Stimulated activated CD8-positive, alpha-beta memory T cell treated with anti-CD3 and anti-CD28 coated beads, Interleukin-4, amount 100 ng/mL, for 4 hours (primary cell): Measurements from ENCODE around the gene CBLN3.
"Not testable (repeated sequence)": the region's sequence is repeated elsewhere in the genome, so short reads cannot be mapped to it uniquely, and the experiment has no call there.

Experiments used
- DNase-seq, 2 donors: peaks; one replicate each; pipeline ENCODE4 v3.0.0-alpha.2; 2020; ENCODE audit warnings: low read depth in 2 of 2, low spot score in 1 of 2

Gene CBLN3

DNA sequence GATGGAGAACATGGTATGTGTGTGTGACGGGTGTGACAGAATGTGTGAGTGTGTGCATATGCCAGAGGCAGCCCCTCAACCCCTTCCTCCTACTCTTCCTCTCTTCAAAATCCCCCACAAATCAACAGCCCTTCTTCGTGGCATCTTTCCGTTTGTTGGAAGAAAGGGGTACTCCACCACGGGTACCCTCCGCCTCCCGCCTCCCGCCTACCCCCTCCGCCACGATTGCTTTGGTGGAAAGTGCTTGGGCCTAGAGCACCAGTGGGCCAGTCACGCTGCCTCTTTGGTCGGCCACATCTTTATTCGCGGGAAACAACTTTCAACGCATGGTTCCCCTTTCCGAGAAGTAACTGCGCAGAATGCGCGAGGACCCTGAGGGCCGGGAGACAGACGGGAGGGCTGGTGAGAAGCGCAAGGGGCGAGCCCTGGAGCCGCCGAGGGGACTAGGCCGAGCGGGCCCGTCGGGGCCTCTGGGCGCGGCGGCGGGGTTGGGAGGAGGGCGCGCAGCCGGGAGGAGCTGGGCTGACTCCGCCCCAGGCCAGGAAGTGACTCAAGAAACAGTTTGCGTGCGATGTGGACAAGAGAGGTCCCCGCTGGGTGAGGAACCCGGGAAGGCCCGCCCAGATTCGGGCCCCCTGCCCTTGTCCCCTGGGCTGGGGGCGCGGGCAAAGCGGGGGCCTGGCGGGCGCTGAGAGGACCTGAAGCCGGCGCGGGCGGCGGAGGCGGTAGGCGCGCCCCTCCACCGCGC, at the start of gene CBLN3, which contains the start of gene KHNYN:
Gene CBLN3 (minus strand): TSS at position 274 of the 748 bp plus-strand sequence. CDS start 614 bp downstream, outside the sequence.
Gene KHNYN (plus strand): TSS at position 560 of the 748 bp plus-strand sequence. CDS start 777 bp downstream, outside the sequence.
- peak; percentile 56 to 72 for DNase-seq

DNA sequence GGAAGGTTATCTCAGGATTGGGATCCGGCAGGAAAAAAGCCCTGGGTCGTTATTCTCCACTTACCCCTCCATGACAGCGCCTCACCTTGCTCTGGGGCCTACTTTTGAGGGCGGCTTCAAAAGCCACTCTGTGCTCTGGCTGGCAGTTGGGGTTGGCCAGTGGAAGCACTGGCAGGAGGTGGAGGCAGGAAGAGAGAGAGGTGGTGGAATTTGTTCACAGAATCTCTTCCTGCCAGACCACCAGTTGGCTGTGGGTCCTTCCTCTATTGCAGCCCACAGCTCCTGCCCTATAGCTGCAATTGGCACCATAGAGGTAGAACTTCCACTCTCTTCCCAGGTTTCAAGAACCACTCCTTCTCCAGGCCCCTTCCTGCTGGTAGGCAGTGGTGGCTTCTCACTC, 45.8 kb upstream of the CBLN3 start:
- DNase-seq: no peak

DNA sequence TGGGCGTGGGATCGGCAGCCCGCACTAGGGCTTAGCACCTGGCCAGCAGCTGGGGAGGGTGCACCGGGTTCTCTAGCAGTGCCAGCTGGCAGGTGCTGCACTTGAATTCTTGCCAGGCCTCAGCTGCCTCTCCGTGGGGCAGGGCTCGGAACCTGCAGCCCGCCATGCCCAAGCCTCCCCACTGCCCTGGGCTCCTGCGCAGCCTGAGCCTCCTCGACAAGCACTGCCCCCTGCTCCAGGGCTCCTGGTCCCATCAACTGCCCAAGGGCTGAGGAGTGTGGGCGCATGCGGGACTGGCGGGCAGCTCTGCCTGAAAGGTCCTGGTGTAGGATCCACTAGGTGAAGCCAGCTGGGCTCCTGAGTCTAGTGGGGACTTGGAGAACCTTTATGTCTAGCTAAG, 43.7 kb upstream of the CBLN3 start:
- no peak for DNase-seq

DNA sequence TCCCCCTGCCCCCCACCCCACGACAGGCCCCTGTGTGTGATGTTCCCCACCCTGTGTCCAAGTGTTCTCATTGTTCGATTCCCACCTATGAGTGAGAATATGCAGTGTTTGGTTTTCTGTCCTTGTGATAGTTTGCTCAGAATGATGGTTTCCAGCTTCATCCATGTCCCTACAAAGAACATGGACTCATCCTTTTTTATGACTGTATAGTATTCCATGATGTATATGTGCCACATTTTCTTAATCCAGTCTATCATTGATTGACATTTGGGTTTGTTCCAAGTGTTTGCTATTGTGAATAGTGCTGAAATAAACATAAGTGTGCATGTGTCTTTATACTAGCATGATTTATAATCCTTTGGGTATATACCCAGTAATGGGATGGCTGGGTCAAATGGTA, 41.0 kb upstream of the CBLN3 start:
- DNase-seq: not testable (repeated sequence)

DNA sequence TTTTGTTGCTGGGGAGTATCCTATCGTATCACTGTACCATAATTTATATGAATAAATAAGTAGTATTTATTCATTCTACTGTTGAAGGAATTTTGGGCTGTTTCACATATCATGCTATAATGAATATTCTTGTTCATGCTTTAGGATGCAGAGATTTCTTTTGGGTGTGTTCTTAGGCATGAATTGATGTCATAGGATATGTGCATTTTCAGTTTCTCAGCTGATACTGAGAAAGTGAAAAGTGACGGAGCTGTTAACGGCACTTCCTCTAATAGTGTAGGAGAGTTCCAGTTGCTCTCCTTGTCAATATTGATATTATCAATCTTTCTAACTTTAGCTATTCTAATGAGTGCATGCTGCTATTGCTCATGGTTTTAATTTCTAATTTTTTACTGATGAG, 36.3 kb upstream of the CBLN3 start:
- DNase-seq: no peak

DNA sequence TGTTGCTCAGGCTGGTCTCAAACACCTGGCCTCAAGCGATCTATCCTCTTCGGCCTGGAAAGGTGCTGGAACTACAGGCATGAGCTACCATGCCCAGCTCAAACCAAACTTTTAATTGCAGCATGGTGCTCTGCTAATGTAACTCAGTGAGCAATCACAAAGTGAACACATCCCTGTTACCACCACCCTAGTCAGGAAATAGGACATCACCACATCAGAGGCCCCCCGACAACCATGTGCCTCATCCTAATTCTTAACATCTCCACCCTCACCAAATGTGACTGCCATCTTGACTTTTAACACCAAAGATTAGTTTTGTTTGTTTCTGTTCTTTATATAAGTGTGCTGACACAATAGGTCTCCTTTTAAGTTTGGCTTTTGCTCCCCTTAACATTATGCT, 35.9 kb upstream of the CBLN3 start:
- no peak for DNase-seq

DNA sequence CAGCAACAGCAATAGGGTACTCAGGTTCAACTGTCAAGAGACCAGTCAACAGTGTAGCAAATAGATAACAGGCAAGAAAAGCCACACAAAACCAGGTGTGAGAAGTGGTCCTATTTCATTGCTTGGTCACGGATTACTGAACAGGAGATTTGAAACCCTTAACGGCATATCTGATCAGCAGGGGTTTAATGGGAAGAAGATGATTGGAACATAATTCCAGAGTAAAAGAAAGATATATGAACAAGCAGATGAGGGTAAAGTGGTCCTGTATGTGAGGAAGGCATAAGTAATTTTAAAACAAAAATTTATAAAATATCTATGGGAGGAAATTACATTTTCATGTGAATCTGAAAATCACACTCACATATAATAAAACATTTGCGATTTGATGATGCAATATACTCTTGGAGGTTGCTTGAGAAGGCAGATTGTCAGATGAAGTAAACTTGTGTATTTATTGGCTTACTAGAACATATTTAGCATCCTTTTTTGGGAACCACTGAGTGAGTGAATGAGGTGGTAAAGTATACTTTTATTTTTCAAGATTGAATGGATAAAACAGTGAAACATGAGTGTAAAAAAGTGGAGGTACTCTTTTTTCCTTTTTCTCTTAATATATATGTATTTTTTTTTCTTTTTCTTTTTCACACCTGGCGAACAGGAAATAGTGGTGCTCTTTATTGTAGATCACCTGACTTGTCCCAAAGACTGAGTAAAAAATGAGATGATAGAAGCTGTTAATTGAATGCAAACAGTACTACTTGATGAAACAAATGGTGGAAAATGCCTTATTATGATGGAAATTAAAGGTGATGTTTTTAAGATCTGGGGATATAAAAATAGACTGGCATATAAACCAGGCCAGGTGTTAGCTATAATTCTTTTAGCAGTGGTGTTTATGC, 34.7 kb upstream of the CBLN3 start:
- DNase-seq: no peak

DNA sequence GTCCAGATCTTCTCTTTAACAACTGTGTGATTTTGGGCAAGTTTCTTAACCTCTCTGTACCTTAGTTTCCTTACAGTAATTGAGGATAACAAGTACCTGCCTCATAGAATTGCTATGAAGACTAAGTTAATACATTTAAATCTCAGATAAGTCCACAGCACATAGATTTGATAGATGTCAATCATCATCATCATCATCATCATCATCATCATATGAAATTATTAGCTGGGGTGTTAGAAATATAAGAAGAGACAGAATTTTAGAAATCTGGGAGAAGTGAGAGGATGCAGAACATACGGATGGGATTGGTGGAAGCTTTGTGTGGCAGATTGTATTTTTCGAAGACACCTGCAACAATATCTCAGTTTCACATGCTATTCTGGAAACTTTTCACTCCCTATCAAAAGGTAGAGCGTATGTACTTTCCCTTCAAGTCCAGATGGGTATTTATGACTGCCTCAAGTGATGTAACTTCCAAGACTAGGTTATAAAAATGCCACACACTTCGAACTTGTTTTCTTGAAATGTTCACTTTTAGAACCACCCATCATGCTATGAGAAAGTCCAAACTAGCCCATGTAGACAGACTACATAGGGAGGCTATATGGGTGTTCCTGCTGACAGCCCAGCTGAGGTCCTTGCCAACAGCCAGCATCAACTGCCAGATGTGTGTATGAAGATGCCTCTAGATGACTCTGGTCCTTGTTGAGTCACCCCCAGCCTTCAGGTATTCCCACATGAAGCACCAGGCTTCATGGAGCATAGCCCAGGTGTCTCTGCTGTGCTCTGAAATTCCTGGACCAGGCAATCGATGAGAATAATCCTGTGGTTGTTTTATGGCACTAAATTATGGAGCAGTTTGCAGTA, 33.8 kb upstream of the CBLN3 start:
- DNase-seq: no peak

DNA sequence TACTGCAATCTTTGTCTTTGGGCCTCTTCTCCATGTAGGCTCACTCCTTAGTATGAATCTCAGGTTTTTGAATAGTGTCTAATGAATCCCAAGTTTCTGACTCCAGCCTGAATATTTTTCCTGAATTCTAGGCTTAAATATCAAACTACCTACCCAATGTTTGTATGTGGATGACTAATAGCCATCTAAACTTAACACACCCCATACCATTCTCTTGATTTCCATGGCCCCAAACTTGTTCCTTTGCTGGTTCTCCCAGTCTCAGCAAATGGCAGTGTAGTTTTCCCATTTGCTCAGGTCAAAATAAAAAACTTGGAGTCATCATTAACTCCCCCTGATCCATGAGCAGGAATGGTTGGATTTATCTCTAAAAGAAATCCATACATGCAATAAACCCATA, 31.9 kb upstream of the CBLN3 start:
- no peak for DNase-seq

DNA sequence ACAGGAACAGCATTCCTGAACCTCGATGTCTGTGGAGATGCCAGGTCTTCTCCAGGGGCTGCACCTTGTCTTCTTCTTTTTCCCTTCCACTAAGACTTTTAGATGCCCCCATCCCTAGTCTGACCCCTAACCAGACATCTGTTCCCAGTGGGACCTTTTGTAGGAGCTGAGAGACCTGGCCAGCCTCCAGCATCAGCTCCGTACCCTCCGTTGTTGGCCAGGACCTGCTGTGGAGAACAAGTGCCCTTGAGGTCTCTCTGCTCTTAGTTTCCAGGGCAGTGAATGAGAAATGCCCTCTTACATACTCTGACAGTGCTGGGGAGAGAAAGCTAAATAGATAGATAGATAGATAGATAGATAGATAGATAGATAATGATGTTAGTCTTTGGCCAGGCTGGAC, 29.9 kb upstream of the CBLN3 start:
- no peak for DNase-seq

DNA sequence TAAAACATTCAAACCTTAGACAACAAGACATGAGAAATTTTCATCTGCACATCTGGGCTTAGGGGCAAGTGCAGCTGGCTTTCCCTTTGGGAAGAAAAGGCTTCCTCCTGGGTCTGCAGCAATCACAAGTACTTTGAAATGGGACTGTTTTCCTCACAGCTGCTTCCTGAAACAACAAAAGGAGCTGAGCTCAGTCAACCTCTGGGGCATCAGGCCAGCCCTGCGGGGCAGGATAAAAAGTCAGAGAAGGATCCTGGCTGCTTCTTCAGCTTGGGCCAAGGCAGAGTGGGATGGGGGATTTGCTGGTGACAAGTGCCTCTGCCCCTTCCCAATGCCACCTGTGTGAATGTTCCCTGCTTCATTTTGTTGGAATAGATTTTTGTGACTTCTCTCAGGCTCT, 29.3 kb upstream of the CBLN3 start:
- no peak for DNase-seq

DNA sequence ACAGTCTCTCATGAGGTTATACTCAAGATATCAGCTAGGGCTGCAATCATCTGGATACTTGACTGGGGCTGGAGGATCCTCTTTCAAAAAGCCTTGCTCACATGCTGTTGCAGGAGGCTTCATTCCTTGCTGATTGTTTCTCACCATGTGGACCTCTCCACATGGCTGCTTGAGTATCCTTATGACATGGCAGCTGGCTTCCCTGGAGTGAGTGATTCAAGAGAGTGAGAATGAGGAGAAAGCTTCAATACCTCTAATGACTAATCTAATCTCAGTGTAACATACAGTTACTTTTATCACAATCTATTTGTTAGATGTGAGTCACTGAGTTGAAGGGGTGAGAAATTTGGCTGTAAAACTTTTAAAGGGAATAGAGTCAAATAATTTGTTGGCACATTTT, 27.5 kb upstream of the CBLN3 start:
- DNase-seq: no peak

DNA sequence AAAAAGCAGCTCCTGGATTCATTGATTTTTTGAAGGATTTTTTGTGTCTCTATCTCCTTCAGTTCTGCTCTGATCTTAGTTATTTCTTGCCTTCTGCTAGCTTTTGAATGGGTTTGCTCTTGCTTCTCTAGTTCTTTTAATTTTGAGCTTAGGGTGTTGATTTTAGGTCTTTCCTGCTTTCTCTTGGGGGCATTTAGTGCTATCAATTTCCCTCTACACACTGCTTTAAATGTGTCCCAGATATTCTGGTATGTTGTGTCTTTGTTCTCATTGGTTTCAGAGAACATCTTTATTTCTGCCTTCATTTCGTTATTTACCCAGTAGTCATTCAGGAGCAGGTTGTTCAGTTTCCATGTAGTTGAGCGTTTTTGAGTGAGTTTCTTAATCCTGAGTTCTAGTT, 21.4 kb upstream of the CBLN3 start:
- not testable (repeated sequence) for DNase-seq

DNA sequence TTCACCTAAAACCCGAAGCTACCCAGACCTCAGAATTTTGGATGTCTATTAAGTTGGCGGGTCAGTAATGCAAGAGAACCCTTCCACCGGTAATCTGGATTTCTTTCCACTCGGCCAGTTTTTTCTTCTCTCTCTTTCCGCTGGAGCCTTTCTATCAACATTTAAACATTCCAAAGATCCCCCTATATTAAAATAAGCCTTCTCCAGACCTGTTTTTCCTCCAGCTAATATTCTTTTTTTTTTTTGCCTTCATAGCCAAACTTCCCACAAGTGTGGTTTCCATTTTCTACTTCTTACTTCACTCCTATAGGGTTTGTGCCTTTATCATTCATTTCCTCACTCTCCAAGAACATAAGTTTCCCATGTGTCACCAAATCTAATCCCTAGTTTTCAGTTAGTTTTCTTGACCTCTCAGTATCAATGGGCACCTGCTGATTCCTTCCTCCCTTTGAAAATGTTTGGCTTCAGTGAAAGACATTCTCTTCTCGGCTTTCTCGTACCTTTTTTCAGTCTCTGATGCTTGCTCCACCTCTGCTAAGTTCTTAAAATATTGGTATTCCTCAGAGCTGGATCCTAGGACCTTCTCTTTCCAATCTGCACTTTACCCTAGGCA, 13.7 kb upstream of the CBLN3 start:
- DNase-seq: no peak

DNA sequence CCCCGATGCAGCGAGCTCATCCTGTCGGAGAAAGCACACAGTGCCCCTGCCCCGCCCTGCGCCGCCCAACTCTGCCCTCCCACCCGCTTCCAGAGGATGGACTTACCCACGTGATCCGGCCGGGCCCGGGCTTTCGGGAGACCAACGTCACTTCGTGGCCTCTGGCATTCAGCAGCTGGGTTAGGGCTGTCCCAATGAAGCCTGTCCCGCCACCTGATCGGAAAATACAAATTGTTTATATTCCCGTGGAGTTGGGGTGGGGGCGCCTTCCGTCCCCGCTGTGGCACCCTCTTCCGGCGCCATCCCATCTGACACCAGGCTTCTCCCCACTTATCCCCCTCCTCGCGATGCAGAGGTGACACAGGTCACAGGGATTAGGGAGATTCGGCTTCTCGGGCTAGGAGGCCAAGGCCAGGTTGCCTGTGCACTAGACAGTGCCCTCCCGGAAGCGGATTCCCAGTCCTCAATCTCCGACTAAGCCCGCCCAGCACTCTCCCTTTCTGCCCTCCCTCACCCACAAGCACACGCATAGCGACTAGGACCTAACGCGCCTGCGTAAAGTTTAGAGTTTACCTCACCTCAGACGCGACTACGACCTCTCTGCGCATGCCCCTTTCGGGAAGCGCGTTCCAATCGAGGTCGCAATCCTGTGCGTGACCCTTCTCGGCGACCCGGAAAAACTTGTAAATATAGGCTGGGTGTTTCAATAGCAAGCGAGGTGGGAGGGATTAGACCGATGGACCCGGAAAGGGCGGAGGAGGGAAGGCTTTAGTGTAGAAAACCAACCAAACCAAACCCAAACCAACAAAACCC, 13.0 kb upstream of the CBLN3 start, which contains the start of gene SDR39U1:
Gene SDR39U1 (minus strand): TSS at position 537 of the 813 bp plus-strand sequence. CDS start 7 bp downstream, at position 530.
- DNase-seq: peak; percentile 90 to 93

DNA sequence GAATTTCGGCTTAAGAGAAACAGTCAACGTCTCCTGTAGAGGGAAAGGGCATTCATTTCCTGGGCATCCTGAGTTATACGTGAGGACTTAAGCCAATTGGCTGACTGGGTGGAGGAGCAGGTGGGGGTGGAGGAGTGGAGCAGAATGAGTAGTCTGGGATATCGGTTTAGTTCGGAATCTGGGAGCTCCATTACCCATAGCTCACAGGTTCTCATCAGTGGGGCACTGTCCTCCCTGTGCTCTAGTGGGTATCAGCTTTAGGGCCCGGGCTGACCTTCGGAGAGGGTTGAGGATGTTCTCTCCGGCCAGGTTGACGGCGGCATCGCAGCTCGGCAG, 12.4 kb upstream of the CBLN3 start:
- DNase-seq: no peak

DNA sequence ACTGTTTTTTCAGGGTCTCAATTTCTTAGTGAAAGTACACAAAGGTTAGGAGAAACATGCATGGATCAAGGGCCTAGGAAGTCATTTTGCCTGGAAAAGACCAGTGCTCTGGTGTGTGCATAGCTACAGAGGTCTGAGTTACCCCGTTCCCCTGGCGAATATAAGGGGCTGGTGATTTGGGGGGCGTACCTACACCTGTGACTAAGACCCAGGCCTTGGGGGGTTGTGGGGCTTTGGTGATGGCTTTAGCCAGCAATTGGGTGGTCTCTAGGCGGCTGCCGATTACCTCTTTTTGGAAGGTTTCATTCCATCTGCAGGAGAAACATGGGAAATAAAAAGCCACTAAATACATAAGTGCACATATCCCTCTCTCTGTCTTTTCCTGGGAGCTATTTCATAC, 12.0 kb upstream of the CBLN3 start:
- DNase-seq: no peak

DNA sequence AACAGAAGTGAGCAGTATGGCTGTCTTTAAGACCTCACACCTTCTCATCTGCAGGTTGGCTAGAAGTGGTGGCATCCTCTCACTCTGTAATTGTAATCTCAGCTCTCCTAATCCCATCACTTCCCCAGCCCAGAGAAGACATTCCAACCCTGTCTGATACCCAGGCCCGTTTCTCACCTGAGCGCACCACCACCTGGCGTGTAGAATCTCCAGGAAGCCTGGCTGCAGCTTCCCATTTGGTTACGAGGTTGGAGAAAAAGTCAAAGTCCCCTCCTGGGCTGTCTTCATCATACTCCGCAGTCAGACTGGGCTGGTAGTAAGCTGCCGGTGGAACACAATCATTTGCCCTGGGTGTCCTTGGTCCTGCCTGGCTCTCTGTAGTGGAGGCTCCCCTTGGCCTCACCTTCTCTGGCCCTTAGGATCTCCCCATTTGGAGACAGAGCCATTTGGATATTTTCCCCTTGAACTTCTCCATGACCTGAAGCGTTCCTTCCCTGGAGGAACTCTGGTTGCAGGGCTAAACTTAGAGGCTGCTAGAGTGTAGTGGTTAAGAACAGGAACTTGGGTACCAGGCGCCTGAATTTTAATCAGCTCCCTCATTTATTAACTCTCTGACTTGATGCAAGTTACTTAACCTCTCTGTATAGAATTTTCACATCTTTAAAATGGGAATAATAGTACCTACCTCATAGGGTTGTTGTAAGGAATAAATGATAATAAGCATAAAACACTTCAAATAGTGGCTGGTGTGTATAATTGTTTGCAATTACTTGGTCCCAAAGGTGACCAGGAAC, 11.3 kb upstream of the CBLN3 start:
- DNase-seq: no peak
